ENCODE results near the gene FOXN4.
"Not testable (repeated sequence)": the region's sequence is repeated elsewhere in the genome, so short reads cannot be mapped to it uniquely, and the experiment has no call there.

The FOXN4 gene

DNA sequence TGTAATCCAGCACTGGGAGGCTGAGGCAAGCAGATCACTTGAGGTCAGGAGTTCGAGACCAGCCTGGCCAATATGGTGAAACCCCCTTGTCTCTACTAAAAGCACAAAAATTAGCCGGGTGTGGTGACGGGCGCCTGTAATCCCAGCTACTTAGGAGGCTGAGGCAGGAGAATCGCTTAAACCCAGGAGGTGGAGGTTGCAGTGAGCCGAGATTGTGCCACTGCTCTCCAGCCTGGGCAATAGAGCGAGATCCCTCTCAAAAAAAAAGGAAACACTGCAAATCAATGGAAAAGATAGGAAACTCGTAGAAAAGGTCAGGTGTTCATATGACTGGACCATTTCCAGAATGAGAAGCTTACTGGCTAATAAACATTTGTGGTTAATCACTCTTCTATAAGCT is 12.2 kb upstream of the FOXN4 start:
- H2BK15ac ChIP-seq (ENCODE audit: low read length) = not testable (repeated sequence)

GRCh38 chr12:109310247-109311125 is 1.4 kb upstream of the FOXN4 start:
- no peak for DNase-seq (ENCODE audit: low spot score)
- H2BK12ac ChIP-seq (ENCODE audit: low read length) = no peak overlapping the region
- peaks cover 0 to 6% of the 10 kb centered on the region in 2 donors for H3K4me1 ChIP-seq (ENCODE audit: control insufficient read depth in 2 of 2, insufficient read depth in 1 of 2, low read depth in 1 of 2, low read length in 2 of 2)
- peak overlapping the region; percentile 26 to 80 for H3K4me3 ChIP-seq (ENCODE audit: low read length in 2 of 2)
- H3K27me3 ChIP-seq (ENCODE audit: control insufficient read depth in 3 of 3, insufficient read depth in 3 of 3, low read depth in 1 of 3, low read length in 3 of 3) = peaks cover 10 to 96% (median 52%) of the 10 kb centered on the region in 3 experiments
- no peak overlapping the region for H4K91ac ChIP-seq (ENCODE audit: low read depth, low read length, poor library complexity)
- H3K9ac ChIP-seq (ENCODE audit: low read depth, low read length, poor library complexity) = peak overlapping the region; percentile 78
- H2AFZ ChIP-seq (ENCODE audit: low read length) = peak overlapping the region; percentile 86
- H3K36me3 ChIP-seq (replicated peaks in 1 of 2; ENCODE audit: control insufficient read depth in 2 of 2, insufficient read depth in 2 of 2, low read length in 2 of 2) = no peaks in the 10 kb centered on the region
- no peaks in the 10 kb centered on the region for H3K79me1 ChIP-seq (ENCODE audit: low read depth, low read length)
- peak overlapping the region; percentile 98 for H3K4me2 ChIP-seq (ENCODE audit: insufficient read depth, low read length, poor library complexity, severe bottlenecking)
- H3K23ac ChIP-seq (ENCODE audit: low read depth, low read length, poor library complexity) = no peak overlapping the region
- no peaks in the 10 kb centered on the region for H3K9me3 ChIP-seq (replicated peaks in 1 of 2; ENCODE audit: control insufficient read depth in 2 of 2, insufficient read depth in 1 of 2, low read depth in 1 of 2, low read length in 2 of 2)
- peak overlapping the region; percentile 67 for H3K18ac ChIP-seq (ENCODE audit: low read length)
- no peak overlapping the region for H2BK5ac ChIP-seq (ENCODE audit: low read length)
- H3K4ac ChIP-seq (ENCODE audit: low read length) = peak overlapping the region; percentile 66
- H3K14ac ChIP-seq (ENCODE audit: low read length) = peak overlapping the region; percentile 65
- peak overlapping the region; percentile 37 for H2BK120ac ChIP-seq (ENCODE audit: low read depth, low read length)
- H3K27ac ChIP-seq (replicated peaks; ENCODE audit: low read length) = no peak overlapping the region
- H4K8ac ChIP-seq (ENCODE audit: low read depth, low read length) = no peak overlapping the region
- H2AK5ac ChIP-seq (ENCODE audit: low read depth, low read length) = no peak overlapping the region
- H2BK15ac ChIP-seq (ENCODE audit: low read length) = no peak overlapping the region
- WGBS, 2 donors (ENCODE audit: extremely low coverage in 2 of 2, insufficient read length in 2 of 2, insufficient replicate concordance in 1 of 2) = no CpG with 5 or more reads among the region's 33 CpGs

More for the DNA sequence above, 12.2 kb upstream of the FOXN4 start:
- H4K91ac ChIP-seq (ENCODE audit: low read depth, low read length, poor library complexity); H2BK5ac ChIP-seq (ENCODE audit: low read length); H3K27ac ChIP-seq (replicated peaks; ENCODE audit: low read length); H3K14ac ChIP-seq (ENCODE audit: low read length); H3K36me3 ChIP-seq (replicated peaks in 1 of 2; ENCODE audit: control insufficient read depth in 2 of 2, insufficient read depth in 2 of 2, low read length in 2 of 2); H3K79me1 ChIP-seq (ENCODE audit: low read depth, low read length); H3K4me3 ChIP-seq (ENCODE audit: low read length in 2 of 2); H4K8ac ChIP-seq (ENCODE audit: low read depth, low read length); H2BK120ac ChIP-seq (ENCODE audit: low read depth, low read length); H3K9ac ChIP-seq (ENCODE audit: low read depth, low read length, poor library complexity); H3K4me2 ChIP-seq (ENCODE audit: insufficient read depth, low read length, poor library complexity, severe bottlenecking); H3K23ac ChIP-seq (ENCODE audit: low read depth, low read length, poor library complexity); H3K4ac ChIP-seq (ENCODE audit: low read length); H3K9me3 ChIP-seq (replicated peaks in 1 of 2; ENCODE audit: control insufficient read depth in 2 of 2, insufficient read depth in 1 of 2, low read depth in 1 of 2, low read length in 2 of 2); H2AFZ ChIP-seq (ENCODE audit: low read length); DNase-seq (ENCODE audit: low spot score); H3K4me1 ChIP-seq (ENCODE audit: control insufficient read depth in 2 of 2, insufficient read depth in 1 of 2, low read depth in 1 of 2, low read length in 2 of 2); H2BK12ac ChIP-seq (ENCODE audit: low read length); H3K18ac ChIP-seq (ENCODE audit: low read length); H2AK5ac ChIP-seq (ENCODE audit: low read depth, low read length): not testable (repeated sequence)
- no CpG with 5 or more reads among the region's 8 CpGs for WGBS, 2 donors (ENCODE audit: extremely low coverage in 2 of 2, insufficient read length in 2 of 2, insufficient replicate concordance in 1 of 2)
- H3K27me3 ChIP-seq (ENCODE audit: control insufficient read depth in 3 of 3, insufficient read depth in 3 of 3, low read depth in 1 of 3, low read length in 3 of 3) = peaks cover 0 to 42% (median 0%) of the 10 kb centered on the region in 3 experiments

GRCh38 chr12:109309381-109310246 is 530 bp upstream of the FOXN4 start:
- Histone ChIP-seq H3K23ac (ENCODE audit: low read depth, low read length, poor library complexity) (no peak overlapping the region), H3K9me3 (replicated peaks in 1 of 2; ENCODE audit: control insufficient read depth in 2 of 2, insufficient read depth in 1 of 2, low read depth in 1 of 2, low read length in 2 of 2) (no peaks in the 10 kb centered on the region), H3K4ac (ENCODE audit: low read length) (peak overlapping the region; percentile 66), H4K91ac (ENCODE audit: low read depth, low read length, poor library complexity) (no peak overlapping the region), H3K14ac (ENCODE audit: low read length) (peak overlapping the region; percentile 65), H2BK15ac (ENCODE audit: low read length) (no peak overlapping the region), H2BK12ac (ENCODE audit: low read length) (no peak overlapping the region), H3K4me2 (ENCODE audit: insufficient read depth, low read length, poor library complexity, severe bottlenecking) (peak overlapping the region; percentile 98), H3K4me1 (ENCODE audit: control insufficient read depth in 2 of 2, insufficient read depth in 1 of 2, low read depth in 1 of 2, low read length in 2 of 2) (peaks cover 0 to 6% of the 10 kb centered on the region in 2 donors), H2AK5ac (ENCODE audit: low read depth, low read length) (no peak overlapping the region), H3K9ac (ENCODE audit: low read depth, low read length, poor library complexity) (peak overlapping the region; percentile 78), H2BK120ac (ENCODE audit: low read depth, low read length) (peak overlapping the region; percentile 37), H3K4me3 (ENCODE audit: low read length in 2 of 2) (peak overlapping the region; percentile 31 to 80), H2BK5ac (ENCODE audit: low read length) (no peak overlapping the region), H3K27ac (replicated peaks; ENCODE audit: low read length) (no peak overlapping the region), H2AFZ (ENCODE audit: low read length) (peak overlapping the region; percentile 86), H4K8ac (ENCODE audit: low read depth, low read length) (no peak overlapping the region), H3K79me1 (ENCODE audit: low read depth, low read length) (no peaks in the 10 kb centered on the region), H3K27me3 (ENCODE audit: control insufficient read depth in 3 of 3, insufficient read depth in 3 of 3, low read depth in 1 of 3, low read length in 3 of 3) (peaks cover 10 to 95% (median 52%) of the 10 kb centered on the region in 3 experiments), H3K36me3 (replicated peaks in 1 of 2; ENCODE audit: control insufficient read depth in 2 of 2, insufficient read depth in 2 of 2, low read length in 2 of 2) (no peaks in the 10 kb centered on the region), H3K18ac (ENCODE audit: low read length) (peak overlapping the region; percentile 67)
- no peak for DNase-seq (ENCODE audit: low spot score)
- WGBS, 2 donors (ENCODE audit: extremely low coverage in 2 of 2, insufficient read length in 2 of 2, insufficient replicate concordance in 1 of 2) = no CpG with 5 or more reads among the region's 99 CpGs

- H2BK120ac ChIP-seq (ENCODE audit: low read depth, low read length) = no peak overlapping the region
- no peak overlapping the region for H2BK12ac ChIP-seq (ENCODE audit: low read length)
- no peak overlapping the region for H3K4me3 ChIP-seq (ENCODE audit: low read length in 2 of 2)
- H3K18ac ChIP-seq (ENCODE audit: low read length) = no peak overlapping the region
- H3K79me1 ChIP-seq (ENCODE audit: low read depth, low read length) = no peaks in the 10 kb centered on the region
- no peak overlapping the region for H2BK5ac ChIP-seq (ENCODE audit: low read length)
- DNase-seq (ENCODE audit: low spot score) = no peak
- no CpG with 5 or more reads among the region's 9 CpGs for WGBS, 2 donors (ENCODE audit: extremely low coverage in 2 of 2, insufficient read length in 2 of 2, insufficient replicate concordance in 1 of 2)
- no peak overlapping the region for H3K9ac ChIP-seq (ENCODE audit: low read depth, low read length, poor library complexity)
- H4K8ac ChIP-seq (ENCODE audit: low read depth, low read length) = no peak overlapping the region
- H3K9me3 ChIP-seq (replicated peaks in 1 of 2; ENCODE audit: control insufficient read depth in 2 of 2, insufficient read depth in 1 of 2, low read depth in 1 of 2, low read length in 2 of 2) = no peaks in the 10 kb centered on the region
- no peak overlapping the region for H2BK15ac ChIP-seq (ENCODE audit: low read length)
- no peak overlapping the region for H3K4me2 ChIP-seq (ENCODE audit: insufficient read depth, low read length, poor library complexity, severe bottlenecking)
- no peak overlapping the region for H3K27ac ChIP-seq (replicated peaks; ENCODE audit: low read length)
- H3K36me3 ChIP-seq (replicated peaks in 1 of 2; ENCODE audit: control insufficient read depth in 2 of 2, insufficient read depth in 2 of 2, low read length in 2 of 2) = no peaks in the 10 kb centered on the region
- H3K27me3 ChIP-seq (ENCODE audit: control insufficient read depth in 3 of 3, insufficient read depth in 3 of 3, low read depth in 1 of 3, low read length in 3 of 3) = peaks cover 10 to 92% (median 49%) of the 10 kb centered on the region in 3 experiments
- no peak overlapping the region for H4K91ac ChIP-seq (ENCODE audit: low read depth, low read length, poor library complexity)
- H2AK5ac ChIP-seq (ENCODE audit: low read depth, low read length) = no peak overlapping the region
- no peak overlapping the region for H3K23ac ChIP-seq (ENCODE audit: low read depth, low read length, poor library complexity)
- H3K14ac ChIP-seq (ENCODE audit: low read length) = no peak overlapping the region
- no peak overlapping the region for H3K4ac ChIP-seq (ENCODE audit: low read length)
- H2AFZ ChIP-seq (ENCODE audit: low read length) = no peak overlapping the region
- peaks cover 0 to 9% of the 10 kb centered on the region in 2 donors for H3K4me1 ChIP-seq (ENCODE audit: control insufficient read depth in 2 of 2, insufficient read depth in 1 of 2, low read depth in 1 of 2, low read length in 2 of 2)
These were observed 2.0 kb downstream of the FOXN4 start for GRCh38 chr12:109307051-109307450.

Measured in neuronal stem cell (in vitro differentiated cells).